KG1 (cell line): ENCODE results near the gene CACNA1F.

ENCODE experiments used
- DNase-seq: peaks from one replicate; lab custom pipeline; 2025; lab: John Stamatoyannopoulos, UW

The CACNA1F gene

DNA sequence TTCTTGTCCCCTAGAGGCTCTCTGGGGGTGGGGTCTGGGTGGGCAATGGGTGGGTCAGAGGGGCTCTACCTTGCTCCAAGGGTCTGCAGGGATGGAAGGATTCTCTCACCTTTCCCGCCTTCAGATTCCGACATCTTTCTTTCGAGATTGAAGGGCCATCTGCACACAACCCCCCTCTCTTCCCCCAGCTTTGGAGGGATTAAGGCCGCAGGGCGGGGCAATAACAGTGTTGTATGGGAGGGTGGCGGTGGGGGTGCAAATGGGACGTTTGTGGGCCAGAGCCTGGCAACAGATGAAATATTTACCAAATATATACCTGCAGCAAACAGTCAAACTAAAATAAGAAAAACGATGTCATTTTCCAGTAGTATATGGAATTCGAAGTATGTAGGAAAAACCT, at the start of gene CACNA1F:
Gene CACNA1F (minus strand): TSS at position 165 of the 400 bp plus-strand sequence. CDS start 31 bp downstream, at position 134.
- DNase-seq: no peak

DNA sequence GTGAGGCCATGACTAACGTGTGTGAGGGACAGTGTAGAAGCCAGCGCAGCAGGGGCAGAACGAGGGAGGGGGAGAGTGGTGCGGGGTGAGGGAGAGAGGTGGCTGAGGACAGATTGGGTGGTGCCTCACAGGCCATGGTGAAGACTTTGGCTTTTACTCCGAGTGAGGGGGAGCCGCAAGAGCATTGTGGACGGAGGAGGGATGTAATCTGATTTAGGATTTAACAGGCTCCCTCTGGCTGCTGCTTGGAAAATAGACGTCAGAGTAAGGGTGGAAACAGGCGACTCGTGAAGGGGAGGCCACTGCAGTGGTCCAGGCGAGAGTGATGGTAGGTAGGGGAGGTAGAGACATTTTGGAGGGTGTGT, 49.5 kb upstream of the CACNA1F start:
- DNase-seq: no peak

DNA sequence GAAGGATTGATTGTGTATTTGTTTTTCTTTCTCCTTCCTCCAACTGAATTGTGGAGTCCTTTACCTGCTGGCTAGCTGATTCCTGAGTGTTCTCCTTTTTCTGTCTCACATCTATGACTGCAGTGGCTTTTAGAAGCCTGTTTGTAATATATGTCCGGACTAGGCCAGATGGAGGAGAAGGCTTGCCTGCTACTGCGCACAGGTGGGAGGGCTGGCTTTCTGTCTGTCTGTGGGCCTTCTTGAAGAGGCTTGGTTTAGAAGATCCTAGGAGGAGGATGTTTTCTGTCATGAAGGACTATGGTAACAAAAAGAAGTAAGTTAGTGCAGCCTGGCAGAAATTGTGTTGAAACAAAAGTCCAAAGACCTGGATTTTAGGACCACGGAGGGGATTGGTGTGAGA, 44.9 kb upstream of the CACNA1F start:
- DNase-seq: no peak

DNA sequence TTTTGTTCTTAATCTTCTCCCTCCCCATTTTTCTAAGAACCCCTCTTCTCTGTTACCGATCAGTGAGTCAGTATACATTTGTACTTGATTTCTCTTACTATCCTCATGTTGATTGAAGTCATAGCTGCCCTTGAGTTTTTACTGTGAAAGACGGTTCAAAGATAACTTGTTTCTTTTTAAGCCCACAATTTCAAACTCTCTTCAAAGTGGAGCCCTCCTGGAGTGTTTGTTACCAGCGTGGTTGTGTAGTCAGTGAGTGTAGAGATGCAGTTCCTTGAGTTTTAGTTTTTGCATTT, 44.3 kb upstream of the CACNA1F start:
- no peak for DNase-seq

DNA sequence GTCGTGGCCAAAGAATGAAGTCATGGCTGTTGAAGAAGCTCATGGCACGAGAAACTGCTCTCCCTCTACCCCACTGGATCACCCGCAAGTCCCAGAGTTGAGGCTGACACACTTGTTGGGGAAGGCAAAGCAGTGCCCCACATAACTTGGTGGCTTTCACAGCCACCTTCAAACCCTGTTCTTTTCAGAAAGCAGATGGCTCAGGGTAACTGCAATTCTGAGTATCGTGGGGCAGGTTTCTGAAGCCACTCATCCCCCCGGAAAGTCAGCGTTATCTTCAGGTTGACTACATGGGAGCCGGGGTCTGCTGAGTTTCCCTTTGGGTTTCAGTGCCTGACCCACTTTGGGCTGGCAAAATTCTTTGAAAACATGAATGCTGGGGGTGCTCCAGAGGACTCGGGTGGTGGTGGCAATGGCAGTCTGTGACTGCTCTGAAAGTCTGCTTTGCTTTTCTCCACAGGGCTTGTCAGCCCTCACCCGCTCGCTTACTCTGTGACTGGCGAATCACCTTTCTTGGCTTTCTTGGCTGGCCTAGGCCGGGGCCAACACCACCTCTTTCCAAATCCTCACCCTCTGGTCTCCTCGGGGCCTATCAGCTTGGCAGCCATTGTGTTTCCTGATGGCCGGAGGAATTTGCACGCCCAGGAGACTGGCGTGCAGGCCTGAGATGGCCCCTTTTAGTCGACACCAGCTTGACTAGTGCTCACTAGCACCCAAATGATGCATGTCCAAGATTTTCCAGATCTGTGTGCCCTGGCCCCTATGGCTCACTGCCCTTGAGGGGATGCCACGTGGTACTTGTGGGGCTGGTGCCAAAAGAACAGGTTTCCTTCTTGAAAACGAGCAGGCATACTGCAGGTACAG, 43.8 kb upstream of the CACNA1F start:
- DNase-seq: no peak

DNA sequence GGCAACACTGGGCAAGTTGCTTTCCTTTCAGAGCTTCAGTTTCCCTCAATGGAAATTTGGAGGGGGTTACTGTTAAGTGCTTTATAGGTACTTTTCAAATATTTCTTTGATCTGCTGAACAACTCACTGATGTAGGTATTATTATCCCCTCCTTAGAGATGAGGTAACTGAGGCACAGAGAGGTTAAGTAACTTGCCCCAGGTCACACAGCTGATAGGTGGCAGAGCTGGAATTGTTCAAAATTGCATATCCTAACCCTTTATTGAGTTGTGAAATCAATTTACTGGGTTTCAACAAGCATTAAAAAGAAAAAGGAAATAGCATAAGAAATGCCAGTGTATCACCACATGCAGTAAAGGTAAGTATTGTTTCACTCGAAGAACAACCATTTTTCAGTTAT, 43.1 kb upstream of the CACNA1F start:
- DNase-seq: no peak

DNA sequence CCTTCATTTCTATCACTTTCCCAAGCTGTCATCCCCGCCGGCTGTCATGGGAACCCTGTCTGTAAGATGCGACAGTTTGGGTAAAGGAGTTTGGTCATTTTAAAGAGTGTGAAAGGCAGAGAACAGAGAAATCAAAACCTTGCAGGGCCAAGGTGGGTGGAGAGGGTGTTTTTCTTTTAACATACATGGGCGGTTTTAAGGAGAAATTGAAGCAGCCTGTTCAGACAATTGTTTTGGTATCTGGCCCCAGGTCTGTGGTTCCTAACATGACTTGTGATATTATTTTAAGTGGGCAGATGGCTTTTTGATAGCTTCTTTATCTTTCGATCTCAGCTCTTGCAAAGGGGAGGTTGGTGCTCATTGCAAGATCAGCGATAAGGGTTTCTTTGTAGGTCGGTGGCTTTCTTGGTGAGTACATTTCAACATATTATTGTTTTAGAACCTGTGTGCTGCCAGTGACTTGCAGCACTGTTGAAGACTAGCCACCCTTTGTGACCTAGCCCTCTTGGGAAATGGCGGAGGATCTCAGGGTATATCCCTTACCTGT, 40.1 kb upstream of the CACNA1F start:
- no peak for DNase-seq

DNA sequence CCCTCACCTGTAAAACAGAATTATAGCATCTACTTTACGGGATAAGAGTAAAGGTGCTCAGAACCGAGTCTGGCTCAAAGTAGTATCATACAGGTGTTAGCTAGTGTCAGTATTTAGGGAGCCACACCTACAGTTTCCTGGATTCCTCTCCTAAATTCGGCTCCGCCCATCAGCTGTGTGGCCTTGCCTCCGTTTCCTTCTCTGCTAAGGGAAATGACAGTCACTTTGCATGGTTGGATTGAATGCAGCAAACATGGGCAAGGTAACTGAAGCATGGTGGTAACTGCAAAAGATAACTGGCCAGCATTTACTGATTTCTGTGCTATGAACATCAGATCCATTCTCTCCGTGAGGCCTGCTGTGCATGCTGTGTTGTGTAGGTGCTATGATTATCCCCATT, 39.3 kb upstream of the CACNA1F start:
- DNase-seq: no peak

DNA sequence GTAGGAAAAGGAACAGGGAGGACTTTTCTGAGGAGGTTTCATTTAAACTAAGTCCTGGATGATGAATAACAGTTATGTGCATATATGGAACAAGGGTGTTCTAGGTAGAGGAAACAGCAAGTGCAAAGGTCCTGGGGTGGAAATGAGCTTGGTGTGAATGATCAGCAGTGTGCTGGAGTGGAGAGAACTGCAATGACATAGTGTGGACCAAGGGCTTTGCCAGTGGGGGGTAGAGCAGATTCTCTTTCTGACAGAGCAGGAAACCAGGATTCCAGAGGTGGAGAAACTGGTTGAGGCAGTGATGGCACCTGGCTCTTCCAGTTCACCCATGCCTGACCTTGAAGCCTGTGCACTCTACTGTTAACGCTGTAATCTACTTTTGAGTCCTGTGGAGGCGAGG, 38.2 kb upstream of the CACNA1F start:
- DNase-seq: no peak

DNA sequence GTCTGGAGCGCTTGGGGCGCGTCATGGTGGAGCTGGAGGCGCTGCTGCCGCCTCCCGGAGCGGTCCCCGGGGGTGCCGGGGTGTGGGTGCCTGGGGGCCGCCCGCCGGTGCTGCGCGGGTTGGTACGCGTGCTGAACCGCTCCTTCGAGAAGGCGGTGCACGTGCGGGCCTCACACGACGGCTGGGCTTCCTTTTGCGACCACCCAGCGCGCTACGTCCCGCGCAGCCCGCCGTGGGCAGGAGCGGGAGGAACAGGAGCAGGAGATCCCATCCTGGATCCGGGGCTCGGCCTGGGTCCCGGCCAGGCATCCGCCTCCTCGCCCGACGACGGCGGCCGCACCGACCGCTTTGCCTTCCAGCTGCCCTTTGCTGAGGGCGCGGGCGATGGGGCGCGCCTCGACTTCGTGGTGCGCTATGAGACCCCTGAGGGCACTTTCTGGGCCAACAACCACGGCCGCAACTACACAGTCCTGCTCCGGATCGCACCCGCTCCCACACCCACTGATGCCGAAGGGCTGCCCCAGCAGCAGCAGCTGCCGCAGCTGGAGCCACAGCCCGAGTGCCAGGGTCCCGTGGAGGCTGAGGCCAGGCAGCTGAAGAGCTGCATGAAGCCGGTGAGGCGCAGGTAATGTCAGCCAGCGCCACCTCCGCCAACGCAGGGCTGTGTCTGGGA, 37.2 kb upstream of the CACNA1F start:
- no peak for DNase-seq

DNA sequence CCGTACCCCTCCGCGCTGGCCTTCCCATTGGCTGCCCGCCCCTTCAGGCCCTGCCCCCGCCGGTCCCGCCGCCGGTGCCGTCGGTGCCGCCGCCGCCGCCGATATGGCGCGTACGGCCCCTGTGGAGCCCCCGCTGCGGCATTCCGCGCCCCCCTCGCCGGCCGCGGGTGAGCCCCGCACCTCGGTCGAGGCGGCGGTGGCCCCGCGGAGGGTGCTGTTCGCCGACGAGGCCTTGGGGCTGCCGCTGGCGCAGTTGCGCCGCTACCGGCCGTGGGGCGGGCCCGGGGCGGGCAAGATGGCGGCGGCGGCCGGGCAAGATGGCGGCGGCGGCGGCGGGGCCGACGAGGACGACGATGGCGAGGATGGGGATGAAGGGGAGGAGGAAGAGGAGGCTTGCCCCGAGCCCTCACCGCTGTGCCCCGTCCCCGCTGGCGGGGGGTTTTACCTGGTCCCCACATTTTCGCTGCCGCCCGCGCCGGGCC, 36.7 kb upstream of the CACNA1F start, which contains the start of gene PPP1R3F:
Gene PPP1R3F (plus strand): TSS at position 27 of the 482 bp plus-strand sequence. CDS start 77 bp downstream, at position 104.
- no peak for DNase-seq

DNA sequence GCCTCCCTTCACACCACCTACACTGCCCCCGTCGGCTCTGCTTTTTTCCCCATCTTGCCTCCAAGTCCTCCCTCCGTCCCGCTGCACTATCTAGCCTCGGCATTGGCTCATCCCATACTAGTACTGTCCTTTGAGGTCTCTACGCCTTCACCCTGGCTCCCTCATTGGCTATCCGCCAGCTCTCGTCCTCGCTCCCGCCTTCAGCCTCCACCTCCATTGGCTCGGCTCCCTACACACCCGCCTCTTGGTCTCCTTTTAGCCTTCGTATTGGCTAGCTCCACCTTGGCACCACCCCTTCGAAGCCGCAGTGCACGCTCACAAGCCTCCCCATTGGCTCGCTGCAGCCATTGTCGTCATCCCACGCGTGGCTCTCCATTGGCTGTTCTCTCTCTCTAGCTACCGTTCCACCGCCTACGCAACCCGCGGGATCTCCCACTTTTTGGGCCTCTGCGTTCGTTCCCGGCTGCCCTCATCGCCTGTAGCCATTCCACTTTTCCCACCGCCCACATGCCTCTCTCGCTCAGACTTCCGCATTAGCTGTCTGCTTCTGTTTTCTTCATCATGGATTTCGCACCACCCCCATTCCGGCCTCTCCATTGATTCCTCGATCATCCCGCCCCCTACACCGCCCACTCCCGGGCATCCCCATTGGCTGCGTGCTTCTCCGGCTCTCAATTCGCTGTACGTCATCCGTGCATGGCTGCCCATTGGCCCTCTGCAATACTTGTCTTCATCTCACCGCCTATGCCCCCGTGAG, 36.0 kb upstream of the CACNA1F start:
- peak; percentile 77 for DNase-seq

DNA sequence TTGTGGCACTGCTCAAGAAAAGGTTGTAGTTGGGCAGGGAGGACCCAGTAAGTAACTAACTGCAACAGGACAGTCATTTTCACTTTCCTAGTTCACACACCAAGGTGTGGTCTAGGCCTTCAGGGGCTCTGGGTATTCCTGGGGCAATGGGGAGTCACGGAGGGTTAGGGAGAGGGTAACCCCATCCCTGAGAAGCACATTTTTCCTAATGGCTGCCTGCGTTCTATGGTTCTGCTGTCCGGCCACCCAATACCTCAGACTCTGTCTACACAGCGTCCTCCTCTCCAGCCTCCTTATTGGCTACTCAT, 35.5 kb upstream of the CACNA1F start:
- DNase-seq: no peak

DNA sequence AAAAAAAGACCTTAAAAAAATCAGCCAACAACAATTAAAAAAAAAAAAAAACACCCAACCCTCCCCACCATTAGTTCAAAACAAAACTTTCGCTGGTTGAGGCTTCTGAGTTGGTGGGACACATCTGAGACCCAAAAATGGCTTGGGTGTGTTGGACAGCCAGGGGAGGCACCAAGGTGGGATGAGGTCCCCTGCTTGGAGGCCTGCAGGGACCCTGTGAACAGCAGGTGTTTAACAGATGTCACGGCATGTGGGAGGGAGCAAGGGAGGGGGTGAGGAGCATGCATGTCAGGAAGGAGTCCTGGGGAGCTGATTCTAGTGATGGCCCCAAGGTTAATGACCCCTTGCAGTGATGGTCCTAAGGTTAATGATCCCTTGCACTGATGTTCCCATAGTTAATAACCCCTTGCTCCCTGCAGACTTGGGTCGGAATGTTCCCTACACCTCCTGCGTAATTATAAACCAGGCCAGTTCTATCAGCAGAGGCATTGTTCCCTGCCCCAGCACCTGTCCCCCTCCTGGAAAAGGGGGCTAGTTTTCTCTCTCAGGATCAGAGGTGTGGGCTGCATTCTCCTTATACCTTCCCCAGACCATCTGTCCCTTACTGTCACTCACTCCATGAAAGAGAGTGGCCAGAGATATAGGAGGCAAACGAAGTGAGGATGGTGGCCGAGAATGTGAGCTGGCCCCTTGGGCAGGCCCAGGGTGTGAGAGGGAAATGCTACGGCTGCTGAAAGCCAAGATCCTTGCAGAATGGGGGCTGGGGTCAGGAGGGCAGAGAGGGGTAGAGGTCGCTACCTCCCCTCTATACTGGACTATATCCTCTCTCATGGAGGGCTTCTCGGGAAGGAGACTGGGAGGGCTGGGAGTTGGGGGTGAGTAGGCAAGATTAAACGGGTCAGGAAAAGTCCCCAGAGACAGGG, 33.6 kb upstream of the CACNA1F start:
- DNase-seq: no peak

DNA sequence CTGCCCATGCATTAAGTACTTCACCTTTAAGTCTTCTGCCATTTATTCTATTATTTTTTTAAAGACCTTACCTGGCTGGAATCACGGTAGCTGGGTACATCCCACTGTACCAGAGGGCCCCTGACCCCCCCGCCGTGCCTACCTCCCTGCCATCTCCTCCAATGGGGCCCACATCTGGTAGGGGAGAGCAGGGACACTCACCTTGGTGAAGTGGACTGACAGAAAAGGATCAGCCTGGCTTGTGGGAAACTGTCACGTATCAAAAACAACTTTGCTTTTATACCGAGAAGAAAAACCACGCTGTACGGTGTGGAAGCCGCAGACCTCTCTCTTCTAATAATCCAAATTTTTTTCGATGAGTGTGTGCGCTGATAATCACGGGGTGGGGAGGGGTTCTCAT, 31.3 kb upstream of the CACNA1F start, which contains the start of gene FOXP3:
Gene FOXP3 (minus strand): TSS at position 251 of the 400 bp plus-strand sequence. CDS start 6,205 bp downstream, outside the sequence.
- DNase-seq: no peak

DNA sequence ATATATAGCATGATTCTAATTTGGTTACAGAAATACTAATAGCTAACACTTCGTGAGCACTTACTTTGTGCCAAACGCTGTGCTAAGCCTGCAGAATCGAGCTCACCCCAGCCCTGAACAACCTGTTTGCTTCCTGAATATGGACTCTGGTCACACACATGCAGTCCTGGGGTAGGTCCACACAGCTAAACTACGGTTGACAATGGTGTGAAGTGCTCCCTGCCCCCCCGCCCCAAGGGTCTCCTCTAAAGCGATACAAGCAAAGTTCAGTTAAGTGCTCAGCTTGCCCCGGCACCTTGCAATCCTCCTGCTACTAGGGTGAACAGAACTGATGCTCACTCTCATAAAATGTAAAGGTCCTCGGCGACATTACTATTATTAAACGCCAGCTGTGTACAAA, 30.5 kb upstream of the CACNA1F start:
- no peak for DNase-seq

DNA sequence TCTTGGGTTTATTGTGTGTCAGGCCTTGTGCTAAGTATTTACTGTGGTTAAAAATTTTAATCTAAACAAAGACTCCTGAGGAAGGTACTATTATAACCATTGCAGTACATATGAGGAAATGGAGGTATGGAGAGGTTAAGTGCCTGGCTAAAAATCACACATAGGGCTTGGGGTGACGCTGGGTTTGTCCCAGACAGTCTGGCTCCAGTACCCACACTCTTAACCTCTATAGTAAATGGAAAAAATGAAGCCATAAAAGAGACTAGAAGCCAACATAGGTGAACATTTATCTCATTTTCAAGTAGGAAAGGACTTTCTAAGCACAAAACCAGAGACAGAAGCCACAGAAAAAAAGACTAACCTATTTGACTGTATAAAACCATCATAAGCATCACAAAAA, 29.5 kb upstream of the CACNA1F start:
- no peak for DNase-seq

DNA sequence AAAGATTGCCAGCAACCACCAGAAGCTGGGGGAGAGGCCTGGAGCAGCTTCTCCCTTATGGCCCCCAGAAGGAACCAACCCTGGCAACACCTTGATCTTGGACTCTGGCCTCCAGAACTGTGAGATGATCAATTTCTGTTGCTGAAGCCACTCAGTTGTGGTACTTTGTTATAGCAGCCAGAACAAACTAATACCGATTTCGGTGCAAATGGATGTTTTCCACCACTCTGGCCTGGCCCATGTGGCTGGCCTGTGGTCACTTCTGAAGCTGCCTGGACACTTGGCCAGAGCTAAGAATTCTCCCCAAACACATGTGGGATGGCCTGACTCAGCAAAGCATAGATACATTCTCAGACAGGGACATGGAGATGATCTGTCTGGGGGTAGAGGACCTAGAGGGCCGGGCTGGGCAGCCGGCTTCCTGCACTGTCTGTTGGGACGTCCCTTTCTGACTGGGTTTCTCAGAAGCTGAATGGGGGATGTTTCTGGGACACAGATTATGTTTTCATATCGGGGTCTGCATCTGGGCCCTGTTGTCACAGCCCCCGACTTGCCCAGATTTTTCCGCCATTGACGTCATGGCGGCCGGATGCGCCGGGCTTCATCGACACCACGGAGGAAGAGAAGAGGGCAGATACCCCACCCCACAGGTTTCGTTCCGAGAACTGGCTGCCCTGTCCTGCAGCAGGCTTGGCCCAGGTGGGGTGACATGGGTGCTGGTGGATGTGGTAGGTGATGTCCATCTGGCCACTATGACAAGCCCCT, 27.3 kb upstream of the CACNA1F start:
- DNase-seq: no peak

DNA sequence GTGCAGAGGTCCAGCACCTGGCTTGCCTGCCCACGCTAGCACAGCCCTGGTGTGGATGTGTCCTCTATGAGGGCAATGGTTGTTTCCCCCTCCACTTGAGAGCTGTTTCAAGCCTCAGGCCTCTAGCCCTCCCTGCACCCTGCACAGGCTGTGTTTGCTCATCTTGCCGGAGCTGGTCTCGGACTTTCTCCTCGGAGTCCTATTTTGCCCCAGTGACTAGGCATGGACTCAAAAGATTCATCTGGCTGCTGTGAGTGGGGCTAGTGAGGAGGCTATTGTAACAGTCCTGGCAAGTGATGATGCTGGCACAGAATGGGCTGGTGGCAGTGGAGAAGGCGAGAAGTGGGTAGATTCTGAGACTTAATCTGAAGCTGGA, 25.6 kb upstream of the CACNA1F start:
- no peak for DNase-seq

DNA sequence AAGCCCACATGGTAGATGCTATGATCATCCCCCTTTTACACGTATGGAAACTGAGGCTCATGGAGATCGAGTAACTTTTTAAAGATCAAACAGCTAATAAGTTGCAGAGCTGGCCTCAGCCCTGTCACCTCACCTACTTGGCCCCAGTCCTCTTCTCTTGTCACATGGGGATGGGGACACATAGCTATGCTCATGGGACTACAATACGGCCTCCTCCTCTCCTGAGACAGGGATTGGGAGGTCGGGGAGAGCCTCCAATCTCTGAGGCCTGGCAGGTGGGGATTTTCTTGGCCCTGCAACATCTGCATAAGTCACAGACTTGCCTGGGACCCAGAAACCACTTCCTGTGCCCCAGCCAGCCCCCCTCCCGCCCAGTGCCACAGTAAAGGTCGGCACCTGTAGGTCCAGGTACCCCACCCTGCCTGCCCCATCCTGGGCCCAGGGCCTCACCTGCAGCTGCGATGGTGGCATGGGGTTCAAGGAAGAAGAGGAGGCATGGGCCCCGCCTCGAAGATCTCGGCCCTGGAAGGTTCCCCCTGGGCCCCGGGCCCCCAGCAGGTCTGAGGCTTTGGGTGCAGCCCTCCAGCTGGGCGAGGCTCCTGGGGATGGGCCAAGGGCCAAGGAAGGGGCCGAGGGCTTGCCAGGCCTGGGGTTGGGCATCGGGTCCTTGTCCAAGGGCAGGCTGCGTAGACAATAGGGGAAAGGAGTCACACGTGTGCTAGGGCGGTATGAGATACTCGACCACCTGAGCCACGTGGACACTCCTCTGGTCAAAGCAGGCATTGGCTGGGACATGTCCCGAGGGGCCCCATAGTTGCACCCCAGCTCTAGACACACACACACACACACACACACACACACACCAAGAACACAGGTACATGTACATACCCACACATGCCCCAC, 25.0 kb upstream of the CACNA1F start:
- no peak for DNase-seq
